RWPE2 (cell line): Measurements from ENCODE around the gene NSDHL.

Experiments used
- ATAC-seq: fragments of 200-7000 bp; cut with Tn5 transposase; 3 replicates; pipeline ENCODE4 v1.9.1; 2021; ENCODE audit warnings: low read depth
- DNase-seq: peaks from one replicate; pipeline ENCODE4 v3.0.0-alpha.2; 2020; ENCODE audit warnings: low spot score
- H3K27ac ChIP-seq: fragments of 450-650 bp; 2 replicates; pipeline ENCODE4 v1.5.1; 2017; ENCODE audit warnings: mild to moderate bottlenecking; ENCODE audit not compliant: poor library complexity, severe bottlenecking
- H3K27me3 ChIP-seq: fragments of 250-450 bp; sonication (Bioruptor Pico); 2 replicates; pipeline ENCODE4 v1.5.1; 2021; ENCODE audit warnings: mild to moderate bottlenecking, moderate library complexity; ENCODE audit not compliant: insufficient read depth, poor library complexity, severe bottlenecking
- H3K36me3 ChIP-seq: fragments of 250-450 bp; sonication (Bioruptor Pico); 2 replicates; pipeline ENCODE4 v1.5.1; 2020; ENCODE audit warnings: low read depth, mild to moderate bottlenecking, moderate library complexity
- H3K4me1 ChIP-seq: fragments of 250-450 bp; sonication (Bioruptor Pico); 2 replicates; pipeline ENCODE4 v1.5.1; 2021; ENCODE audit warnings: mild to moderate bottlenecking, moderate library complexity; ENCODE audit not compliant: insufficient read depth, poor library complexity, severe bottlenecking
- H3K4me3 ChIP-seq: fragments of 250-450 bp; sonication (Bioruptor Pico); 2 replicates; pipeline ENCODE4 v1.5.1; 2021; ENCODE audit warnings: mild to moderate bottlenecking, moderate library complexity; ENCODE audit not compliant: severe bottlenecking
- H3K9me3 ChIP-seq: fragments of 250-450 bp; sonication (Bioruptor Pico); 2 replicates; pipeline ENCODE4 v1.5.1; 2021; ENCODE audit warnings: mild to moderate bottlenecking, moderate library complexity; ENCODE audit not compliant: severe bottlenecking
- TF ChIP-seq, protein P1 (sequence below): fragments of 450-650 bp; IDR thresholded peaks from one replicate; pipeline ENCODE4 v1.5.1; 2017; ENCODE audit warnings: mild to moderate bottlenecking, moderate library complexity; ENCODE audit not compliant: poor library complexity, severe bottlenecking

NSDHL gene

DNA sequence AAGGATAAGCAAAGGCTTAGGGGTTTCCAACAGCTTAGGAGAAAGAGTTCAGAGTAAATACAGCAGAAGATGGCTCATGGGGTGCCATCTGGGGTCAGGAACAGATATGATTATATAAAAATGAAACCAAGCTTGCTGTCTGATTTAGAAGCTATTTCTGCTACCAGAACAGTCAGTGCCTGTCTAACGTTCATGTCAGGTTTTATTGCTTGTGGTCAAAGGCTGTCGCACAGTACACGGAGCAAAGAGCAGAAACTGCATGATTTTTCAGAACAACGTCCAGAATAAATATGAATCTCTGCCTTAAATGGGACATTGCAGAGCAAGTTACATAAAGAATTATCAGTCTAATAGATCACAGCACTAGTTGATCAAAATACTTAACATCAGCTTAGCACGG lies 17.7 kb upstream of the NSDHL start:
- Histone ChIP-seq H3K4me1 (no peaks in the 10 kb centered on the region), H3K27ac (no peak overlapping the region), H3K36me3 (no peaks in the 10 kb centered on the region), H3K4me3 (no peak overlapping the region), H3K9me3 (no peaks in the 10 kb centered on the region), H3K27me3 (no peaks in the 10 kb centered on the region)
- TF ChIP-seq, protein P1, sequence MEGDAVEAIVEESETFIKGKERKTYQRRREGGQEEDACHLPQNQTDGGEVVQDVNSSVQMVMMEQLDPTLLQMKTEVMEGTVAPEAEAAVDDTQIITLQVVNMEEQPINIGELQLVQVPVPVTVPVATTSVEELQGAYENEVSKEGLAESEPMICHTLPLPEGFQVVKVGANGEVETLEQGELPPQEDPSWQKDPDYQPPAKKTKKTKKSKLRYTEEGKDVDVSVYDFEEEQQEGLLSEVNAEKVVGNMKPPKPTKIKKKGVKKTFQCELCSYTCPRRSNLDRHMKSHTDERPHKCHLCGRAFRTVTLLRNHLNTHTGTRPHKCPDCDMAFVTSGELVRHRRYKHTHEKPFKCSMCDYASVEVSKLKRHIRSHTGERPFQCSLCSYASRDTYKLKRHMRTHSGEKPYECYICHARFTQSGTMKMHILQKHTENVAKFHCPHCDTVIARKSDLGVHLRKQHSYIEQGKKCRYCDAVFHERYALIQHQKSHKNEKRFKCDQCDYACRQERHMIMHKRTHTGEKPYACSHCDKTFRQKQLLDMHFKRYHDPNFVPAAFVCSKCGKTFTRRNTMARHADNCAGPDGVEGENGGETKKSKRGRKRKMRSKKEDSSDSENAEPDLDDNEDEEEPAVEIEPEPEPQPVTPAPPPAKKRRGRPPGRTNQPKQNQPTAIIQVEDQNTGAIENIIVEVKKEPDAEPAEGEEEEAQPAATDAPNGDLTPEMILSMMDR, result no peak
- DNase-seq (no peak), ATAC-seq (no peak)

DNA sequence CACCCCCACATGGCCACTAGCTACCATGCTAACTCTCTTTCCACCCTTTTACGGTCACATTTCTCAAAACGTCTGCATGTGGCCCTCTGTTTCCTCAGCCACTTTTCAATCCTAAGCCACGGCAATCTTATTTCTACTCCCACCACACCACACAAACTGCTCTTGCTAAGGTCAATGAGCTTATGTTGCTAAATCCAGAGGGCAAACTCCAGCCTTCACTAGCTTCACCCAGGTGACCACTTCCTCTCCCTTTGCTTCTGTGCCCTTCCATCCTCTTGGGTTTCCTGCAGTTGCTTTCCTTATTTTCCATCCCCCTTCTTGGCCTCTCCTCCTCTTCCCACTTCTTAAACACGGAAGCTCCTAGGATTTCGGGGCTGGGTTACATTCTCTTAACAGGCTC lies 16.8 kb upstream of the NSDHL start:
- Histone ChIP-seq H3K27ac (no peak overlapping the region), H3K4me1 (no peaks in the 10 kb centered on the region), H3K4me3 (no peak overlapping the region), H3K36me3 (no peaks in the 10 kb centered on the region), H3K9me3 (no peaks in the 10 kb centered on the region), H3K27me3 (no peaks in the 10 kb centered on the region)
- no peak for DNase-seq
- TF ChIP-seq, protein P1, result no peak
- no peak for ATAC-seq

DNA sequence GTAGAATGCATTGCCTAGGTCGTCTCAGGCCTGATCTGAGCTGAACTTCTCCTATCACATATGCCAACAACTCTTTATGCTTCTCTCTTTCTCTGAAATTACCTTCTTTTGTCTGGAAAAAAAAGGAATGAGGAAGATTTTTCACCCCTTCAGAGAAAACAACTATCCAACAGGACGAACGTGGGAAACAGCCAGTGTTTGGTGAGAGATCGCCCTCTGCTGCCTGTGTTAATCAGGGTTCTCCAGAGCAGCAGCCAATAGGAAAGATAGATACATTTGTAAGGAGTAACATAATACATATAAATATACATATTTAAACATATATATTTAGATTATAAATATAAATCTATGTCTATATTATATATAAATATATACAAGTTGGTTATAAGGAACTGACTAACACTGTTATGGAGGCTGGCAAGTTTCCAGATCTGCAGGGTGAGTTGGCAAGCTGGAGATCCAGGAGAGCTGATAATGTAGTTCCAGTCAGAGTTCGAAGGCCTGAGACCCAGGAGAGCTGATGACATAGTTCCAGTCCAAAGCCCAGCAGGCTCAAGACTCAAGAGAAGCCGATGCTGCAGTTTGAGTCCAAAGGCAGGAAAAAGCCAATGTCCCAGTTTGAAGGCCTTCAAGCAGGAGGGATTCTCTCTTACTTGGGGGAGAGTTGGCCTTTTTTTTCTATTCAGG lies 13.6 kb upstream of the NSDHL start:
- no peak for DNase-seq
- H3K4me3 ChIP-seq, result no peak overlapping the region
- TF ChIP-seq, protein P1, result peak; percentile 45
- no peaks in the 10 kb centered on the region for H3K27me3 ChIP-seq
- no peaks in the 10 kb centered on the region for H3K36me3 ChIP-seq
- peaks cover 8% of the 10 kb centered on the region for H3K4me1 ChIP-seq
- H3K27ac ChIP-seq, result no peak overlapping the region
- no peaks in the 10 kb centered on the region for H3K9me3 ChIP-seq
- no peak; the same call in 2 of the 3 replicates for ATAC-seq

DNA sequence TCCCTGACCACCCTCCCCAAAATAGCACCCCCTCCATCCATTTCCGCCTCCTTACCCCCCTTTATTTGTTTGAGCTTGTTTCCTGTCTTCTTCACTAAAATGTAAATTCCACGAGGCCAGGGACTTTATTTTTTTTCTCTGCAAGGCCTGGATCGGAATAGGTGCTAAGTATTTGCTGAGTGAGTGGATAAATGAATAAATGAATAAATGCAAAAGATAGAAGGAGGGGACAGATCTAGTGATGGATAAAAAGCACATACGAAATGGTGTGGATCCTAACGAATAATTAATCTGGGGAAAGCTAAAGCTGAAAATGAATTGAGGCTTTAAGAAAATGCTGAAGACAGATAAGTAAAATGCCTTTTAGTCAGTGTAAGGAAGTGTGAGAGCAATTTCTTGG lies 12.5 kb upstream of the NSDHL start:
- no peak overlapping the region for H3K4me3 ChIP-seq
- no peaks in the 10 kb centered on the region for H3K27me3 ChIP-seq
- H3K36me3 ChIP-seq, result no peaks in the 10 kb centered on the region
- TF ChIP-seq, protein P1, result no peak
- DNase-seq (no peak), ATAC-seq (no peak)
- no peaks in the 10 kb centered on the region for H3K9me3 ChIP-seq
- no peak overlapping the region for H3K27ac ChIP-seq
- H3K4me1 ChIP-seq, result peaks cover 8% of the 10 kb centered on the region

DNA sequence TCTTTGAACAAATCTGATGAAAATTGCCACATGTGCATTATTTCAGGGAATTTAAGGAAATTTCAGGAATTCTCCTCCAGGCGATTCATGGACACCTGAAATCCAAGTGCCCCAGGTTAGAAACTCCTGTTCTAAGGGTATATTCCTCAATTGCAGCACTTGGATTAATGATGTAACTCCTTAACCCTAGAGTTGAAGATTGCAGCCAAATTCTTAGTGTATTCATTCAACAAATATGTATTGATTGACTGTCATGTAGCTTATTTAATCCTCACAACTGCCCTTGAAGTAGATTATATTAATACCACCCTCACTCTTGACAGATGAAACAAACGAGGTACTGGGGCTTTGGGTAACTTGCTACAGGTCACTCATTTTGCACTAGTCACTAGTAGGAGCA lies 11.6 kb upstream of the NSDHL start:
- no peaks in the 10 kb centered on the region for H3K9me3 ChIP-seq
- no peak for DNase-seq
- H3K36me3 ChIP-seq, result no peaks in the 10 kb centered on the region
- no peaks in the 10 kb centered on the region for H3K27me3 ChIP-seq
- TF ChIP-seq, protein P1, result no peak
- H3K4me3 ChIP-seq, result no peak overlapping the region
- ATAC-seq, result no peak; the same call in 2 of the 3 replicates
- no peak overlapping the region for H3K27ac ChIP-seq
- peaks cover 8% of the 10 kb centered on the region for H3K4me1 ChIP-seq
